ENCODE data around the gene NRSN2.

Gene NRSN2

DNA sequence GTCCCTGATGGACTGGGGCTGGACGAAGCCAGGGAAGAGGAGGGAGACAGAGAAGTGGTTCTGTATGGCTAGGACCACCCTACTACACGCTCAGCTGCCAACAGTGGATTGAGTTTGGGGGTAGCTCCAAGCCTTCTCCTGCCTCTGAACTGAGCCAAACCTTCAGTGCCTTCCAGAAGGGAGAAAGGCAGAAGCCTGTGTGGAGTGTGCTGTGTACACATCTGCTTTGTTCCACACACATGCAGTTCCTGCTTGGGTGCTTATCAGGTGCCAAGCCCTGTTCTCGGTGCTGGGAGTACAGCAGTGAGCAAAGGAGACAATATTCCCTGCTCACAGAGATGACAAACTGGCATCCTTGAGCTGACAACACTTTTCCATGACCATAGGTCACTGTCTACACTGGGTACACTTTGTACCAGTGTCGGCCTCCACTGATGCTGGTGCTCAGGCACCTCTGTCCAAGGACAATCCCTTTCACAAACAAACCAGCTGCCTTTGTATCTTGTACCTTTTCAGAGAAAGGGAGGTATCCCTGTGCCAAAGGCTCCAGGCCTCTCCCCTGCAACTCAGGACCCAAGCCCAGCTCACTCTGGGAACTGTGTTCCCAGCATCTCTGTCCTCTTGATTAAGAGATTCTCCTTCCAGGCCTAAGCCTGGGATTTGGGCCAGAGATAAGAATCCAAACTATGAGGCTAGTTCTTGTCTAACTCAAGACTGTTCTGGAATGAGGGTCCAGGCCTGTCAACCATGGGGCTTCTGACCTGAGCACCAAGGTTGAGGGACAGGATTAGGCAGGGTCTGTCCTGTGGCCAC lies 49.9 kb downstream of the NRSN2 start:
- TF ChIP-seq, protein P1, sequence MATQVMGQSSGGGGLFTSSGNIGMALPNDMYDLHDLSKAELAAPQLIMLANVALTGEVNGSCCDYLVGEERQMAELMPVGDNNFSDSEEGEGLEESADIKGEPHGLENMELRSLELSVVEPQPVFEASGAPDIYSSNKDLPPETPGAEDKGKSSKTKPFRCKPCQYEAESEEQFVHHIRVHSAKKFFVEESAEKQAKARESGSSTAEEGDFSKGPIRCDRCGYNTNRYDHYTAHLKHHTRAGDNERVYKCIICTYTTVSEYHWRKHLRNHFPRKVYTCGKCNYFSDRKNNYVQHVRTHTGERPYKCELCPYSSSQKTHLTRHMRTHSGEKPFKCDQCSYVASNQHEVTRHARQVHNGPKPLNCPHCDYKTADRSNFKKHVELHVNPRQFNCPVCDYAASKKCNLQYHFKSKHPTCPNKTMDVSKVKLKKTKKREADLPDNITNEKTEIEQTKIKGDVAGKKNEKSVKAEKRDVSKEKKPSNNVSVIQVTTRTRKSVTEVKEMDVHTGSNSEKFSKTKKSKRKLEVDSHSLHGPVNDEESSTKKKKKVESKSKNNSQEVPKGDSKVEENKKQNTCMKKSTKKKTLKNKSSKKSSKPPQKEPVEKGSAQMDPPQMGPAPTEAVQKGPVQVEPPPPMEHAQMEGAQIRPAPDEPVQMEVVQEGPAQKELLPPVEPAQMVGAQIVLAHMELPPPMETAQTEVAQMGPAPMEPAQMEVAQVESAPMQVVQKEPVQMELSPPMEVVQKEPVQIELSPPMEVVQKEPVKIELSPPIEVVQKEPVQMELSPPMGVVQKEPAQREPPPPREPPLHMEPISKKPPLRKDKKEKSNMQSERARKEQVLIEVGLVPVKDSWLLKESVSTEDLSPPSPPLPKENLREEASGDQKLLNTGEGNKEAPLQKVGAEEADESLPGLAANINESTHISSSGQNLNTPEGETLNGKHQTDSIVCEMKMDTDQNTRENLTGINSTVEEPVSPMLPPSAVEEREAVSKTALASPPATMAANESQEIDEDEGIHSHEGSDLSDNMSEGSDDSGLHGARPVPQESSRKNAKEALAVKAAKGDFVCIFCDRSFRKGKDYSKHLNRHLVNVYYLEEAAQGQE (IDR thresholded peaks at IDR 0.05; ENCODE audit: low read depth): no peak
- TF ChIP-seq CEBPB (IDR thresholded peaks at IDR 0.05) (no peak), EP300 (IDR thresholded peaks at IDR 0.05; ENCODE audit: borderline replicate concordance) (no peak), TAF1 (IDR thresholded peaks at IDR 0.05; ENCODE audit: low read depth) (no peak)

DNA sequence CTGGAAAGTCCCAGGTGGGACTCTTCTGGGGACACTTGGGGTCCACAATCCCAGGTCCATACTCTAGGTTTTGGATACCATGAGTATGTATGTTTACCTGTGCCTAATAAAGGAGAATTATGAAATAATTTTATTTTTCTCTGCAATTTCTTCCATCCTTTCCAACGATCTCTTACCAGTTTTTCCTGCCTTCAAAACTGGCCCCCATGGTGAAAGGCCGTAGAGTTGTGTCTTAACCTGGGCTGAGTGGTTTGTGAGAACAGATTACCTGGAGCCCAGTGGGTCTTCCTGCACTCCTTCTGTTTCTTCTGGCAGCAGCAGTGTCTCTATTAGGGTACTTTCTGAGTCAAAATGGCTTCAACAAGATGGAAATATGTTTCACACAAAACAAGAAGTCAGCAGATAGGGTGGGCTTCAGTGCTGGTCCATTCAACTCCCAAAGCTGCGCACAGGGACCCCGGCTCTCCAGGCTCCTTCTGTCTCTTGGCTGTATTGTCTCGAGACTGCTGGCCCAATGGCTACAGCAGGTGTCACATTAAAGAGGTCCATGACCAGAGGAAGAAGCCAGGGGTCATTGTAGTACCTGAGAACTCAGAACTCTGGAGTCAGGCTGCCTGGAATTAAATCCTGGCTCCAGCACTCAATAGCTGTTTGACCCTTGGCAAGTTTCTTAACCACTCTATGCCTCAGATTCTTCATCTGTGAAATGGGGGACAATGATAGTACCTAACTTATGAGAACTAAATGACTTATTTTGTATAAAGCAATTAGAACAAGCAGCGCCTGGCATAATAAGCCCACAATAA lies 50.7 kb downstream of the NRSN2 start:
- TF ChIP-seq ZBTB7A (IDR thresholded peaks at IDR 0.05; ENCODE audit: low read depth) (no peak), CREB1 (IDR thresholded peaks at IDR 0.05; ENCODE audit: low read depth) (no peak), CEBPB (IDR thresholded peaks at IDR 0.05) (no peak), RAD21 (IDR thresholded peaks at IDR 0.05; ENCODE audit: low read depth) (no peak), EGR1 (IDR thresholded peaks at IDR 0.05) (no peak), EP300 (IDR thresholded peaks at IDR 0.05; ENCODE audit: borderline replicate concordance) (no peak), TEAD4 (IDR thresholded peaks at IDR 0.05) (no peak), FOXM1 (IDR thresholded peaks at IDR 0.05; ENCODE audit: borderline replicate concordance, low read depth) (no peak), NFIC (IDR thresholded peaks at IDR 0.05) (no peak), TCF12 (IDR thresholded peaks at IDR 0.05; ENCODE audit: low read depth) (no peak), YY1 (IDR thresholded peaks at IDR 0.05; ENCODE audit: low read depth) (no peak), TAF1 (IDR thresholded peaks at IDR 0.05; ENCODE audit: low read depth) (no peak)
- TF ChIP-seq, protein P2, sequence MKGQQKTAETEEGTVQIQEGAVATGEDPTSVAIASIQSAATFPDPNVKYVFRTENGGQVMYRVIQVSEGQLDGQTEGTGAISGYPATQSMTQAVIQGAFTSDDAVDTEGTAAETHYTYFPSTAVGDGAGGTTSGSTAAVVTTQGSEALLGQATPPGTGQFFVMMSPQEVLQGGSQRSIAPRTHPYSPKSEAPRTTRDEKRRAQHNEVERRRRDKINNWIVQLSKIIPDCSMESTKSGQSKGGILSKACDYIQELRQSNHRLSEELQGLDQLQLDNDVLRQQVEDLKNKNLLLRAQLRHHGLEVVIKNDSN (IDR thresholded peaks at IDR 0.05): no peak
- TF ChIP-seq, protein P1 (IDR thresholded peaks at IDR 0.05; ENCODE audit: low read depth): no peak
- TF ChIP-seq, protein P3, sequence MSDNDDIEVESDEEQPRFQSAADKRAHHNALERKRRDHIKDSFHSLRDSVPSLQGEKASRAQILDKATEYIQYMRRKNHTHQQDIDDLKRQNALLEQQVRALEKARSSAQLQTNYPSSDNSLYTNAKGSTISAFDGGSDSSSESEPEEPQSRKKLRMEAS (IDR thresholded peaks at IDR 0.05): no peak

DNA sequence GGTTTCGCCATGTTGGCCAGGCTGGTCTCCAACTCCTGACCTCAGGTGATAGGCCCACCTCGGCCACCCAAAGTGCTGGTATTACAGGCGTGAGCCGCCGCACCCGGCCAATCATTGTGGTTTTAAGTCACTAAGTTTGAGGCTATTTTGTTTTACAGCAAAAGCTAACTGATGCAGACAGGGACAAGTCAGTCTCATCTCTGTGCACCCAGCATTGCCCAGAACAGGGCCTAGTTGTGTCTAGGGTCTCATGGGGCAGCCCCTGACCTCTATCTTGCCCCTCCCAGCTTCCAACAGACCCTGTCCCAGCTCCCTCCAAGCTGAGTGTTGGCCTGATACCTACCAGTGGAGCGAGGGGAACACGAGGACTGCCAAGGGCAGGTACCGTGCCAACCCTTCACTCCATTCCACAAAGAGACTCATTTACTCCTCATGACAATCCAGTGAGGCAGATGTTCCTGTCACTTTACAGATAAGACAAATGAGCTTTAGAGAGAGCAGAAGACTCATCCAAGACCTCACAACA lies 52.3 kb downstream of the NRSN2 start:
- TF ChIP-seq RAD21 (IDR thresholded peaks at IDR 0.05; ENCODE audit: low read depth): no peak
- TF ChIP-seq, protein P1 (IDR thresholded peaks at IDR 0.05; ENCODE audit: low read depth): no peak
- TF ChIP-seq FOXM1 (IDR thresholded peaks at IDR 0.05; ENCODE audit: borderline replicate concordance, low read depth): no peak

DNA sequence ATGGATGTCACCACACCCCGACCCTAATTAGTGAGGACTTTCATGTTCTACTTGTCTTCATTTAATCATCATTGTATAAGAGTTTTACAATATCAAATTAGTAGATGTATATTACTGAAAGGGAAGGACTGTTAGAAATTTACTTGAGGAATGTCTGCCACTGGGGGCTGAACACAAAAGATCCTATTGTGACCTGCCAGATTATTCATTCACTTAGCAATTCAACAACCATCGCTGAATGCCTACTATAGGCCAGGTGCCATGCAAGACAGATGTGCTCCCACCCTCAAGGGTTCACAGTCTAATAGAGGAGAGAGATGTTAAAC lies 53.2 kb downstream of the NRSN2 start:
- TF ChIP-seq CEBPB (IDR thresholded peaks at IDR 0.05) (no peak), NFIC (IDR thresholded peaks at IDR 0.05) (no peak), ZBTB7A (IDR thresholded peaks at IDR 0.05; ENCODE audit: low read depth) (no peak), CREB1 (IDR thresholded peaks at IDR 0.05; ENCODE audit: low read depth) (no peak), EP300 (IDR thresholded peaks at IDR 0.05; ENCODE audit: borderline replicate concordance) (no peak), RAD21 (IDR thresholded peaks at IDR 0.05; ENCODE audit: low read depth) (no peak), EGR1 (IDR thresholded peaks at IDR 0.05) (no peak), YY1 (IDR thresholded peaks at IDR 0.05; ENCODE audit: low read depth) (no peak), TAF1 (IDR thresholded peaks at IDR 0.05; ENCODE audit: low read depth) (no peak), TEAD4 (IDR thresholded peaks at IDR 0.05) (no peak), FOXM1 (IDR thresholded peaks at IDR 0.05; ENCODE audit: borderline replicate concordance, low read depth) (no peak), TCF12 (IDR thresholded peaks at IDR 0.05; ENCODE audit: low read depth) (no peak)
- TF ChIP-seq, protein P1 (IDR thresholded peaks at IDR 0.05; ENCODE audit: low read depth): no peak
- TF ChIP-seq, protein P2 (IDR thresholded peaks at IDR 0.05): no peak
- TF ChIP-seq, protein P3 (IDR thresholded peaks at IDR 0.05): no peak

All from Ishikawa (cell line).